Stimulated activated CD4-positive, alpha-beta T cell treated with anti-CD3 and anti-CD28 coated beads, TNF-alpha, amount 100 ng/mL, for 48 hours (primary cell): Measurements from ENCODE around the gene SPAG16.

Source experiments
- DNase-seq, 3 donors: peaks; one replicate each; pipeline ENCODE4 v3.0.0-alpha.2; 2020; ENCODE audit warnings: low read depth in 3 of 3

SPAG16 gene

GRCh38 chr2:214261683-214262082, 977.4 kb downstream of the SPAG16 start:
- DNase-seq: no peak

- DNase-seq: no peak
Observed at GRCh38 chr2:214264171-214264570, 979.9 kb downstream of the SPAG16 start.

GRCh38 chr2:214265991-214266489, 981.8 kb downstream of the SPAG16 start:
- no peak for DNase-seq

GRCh38 chr2:214277880-214278279, 993.6 kb downstream of the SPAG16 start:
- DNase-seq: no peak

GRCh38 chr2:214286011-214286410, 1001.7 kb downstream of the SPAG16 start:
- DNase-seq: no peak

- DNase-seq: no peak
Observed at GRCh38 chr2:214293593-214293992, 1009.3 kb downstream of the SPAG16 start.

GRCh38 chr2:214294426-214294825, 1010.2 kb downstream of the SPAG16 start:
- DNase-seq: no peak

- DNase-seq: no peak
Observed at GRCh38 chr2:214297423-214297822, 1013.2 kb downstream of the SPAG16 start.

- no peak for DNase-seq
Observed at GRCh38 chr2:214310319-214310718, 1026.1 kb downstream of the SPAG16 start.

- no peak for DNase-seq
Observed at GRCh38 chr2:214311031-214311533, 1026.8 kb downstream of the SPAG16 start.

GRCh38 chr2:214311931-214312749, 1027.9 kb downstream of the SPAG16 start:
- no peak for DNase-seq

- no peak for DNase-seq
Observed at GRCh38 chr2:214315324-214315723, 1031.1 kb downstream of the SPAG16 start.

GRCh38 chr2:214320211-214320610, 1035.9 kb downstream of the SPAG16 start:
- DNase-seq: no peak

- DNase-seq: no peak
Observed at GRCh38 chr2:214322662-214323061, 1038.4 kb downstream of the SPAG16 start.

GRCh38 chr2:214325404-214325803, 1041.1 kb downstream of the SPAG16 start:
- DNase-seq: no peak

- no peak for DNase-seq
Observed at GRCh38 chr2:214328941-214329340, 1044.7 kb downstream of the SPAG16 start.

- no peak for DNase-seq
Observed at GRCh38 chr2:214341646-214342045, 1057.4 kb downstream of the SPAG16 start.

GRCh38 chr2:214358506-214358905, 1074.2 kb downstream of the SPAG16 start:
- no peak for DNase-seq

- no peak for DNase-seq
Observed at GRCh38 chr2:214361116-214361515, 1076.9 kb downstream of the SPAG16 start.

- no peak for DNase-seq
Observed at GRCh38 chr2:214365549-214365948, 1081.3 kb downstream of the SPAG16 start.

GRCh38 chr2:214367171-214367570, 1082.9 kb downstream of the SPAG16 start:
- DNase-seq: no peak

- DNase-seq: no peak
Observed at GRCh38 chr2:214376618-214377285, 1092.5 kb downstream of the SPAG16 start.

GRCh38 chr2:214377286-214377624, 1093.0 kb downstream of the SPAG16 start:
- no peak for DNase-seq
